H9 (cell line): ENCODE data around the gene PNRC2. TPM values are rescaled to one million over a fixed set of nuclear protein-coding genes. Genes with fewer than 3 reads are reported as not detected.

ENCODE experiments used
- DNase-seq: peaks from one replicate; pipeline ENCODE4 v3.0.0-alpha.2; 2017
- H2AFZ ChIP-seq: one replicate; pipeline ENCODE4 v1.6.1; 2013; ENCODE audit warnings: mild to moderate bottlenecking, low read length, control low read depth, moderate library complexity
- H2AK5ac ChIP-seq: 2 replicates; pipeline ENCODE4 v1.6.1; 2013; ENCODE audit warnings: low read length, control low read depth, mixed read lengths; ENCODE audit not compliant: insufficient read length
- H2BK120ac ChIP-seq: one replicate; pipeline ENCODE4 v1.6.1; 2013; ENCODE audit warnings: low read depth, mild to moderate bottlenecking, low read length, control low read depth, inconsistent platforms; ENCODE audit not compliant: poor library complexity, severe bottlenecking
- H2BK12ac ChIP-seq: 2 replicates; pipeline ENCODE4 v1.6.1; 2013; ENCODE audit warnings: low read length, control low read depth, mixed read lengths, low read depth; ENCODE audit not compliant: insufficient read length
- H2BK15ac ChIP-seq: 2 replicates; pipeline ENCODE4 v1.6.1; 2013; ENCODE audit warnings: low read depth, low read length, control low read depth
- H2BK20ac ChIP-seq: one replicate; pipeline ENCODE4 v1.6.1; 2013; ENCODE audit warnings: low read depth, mild to moderate bottlenecking, low read length, control low read depth, inconsistent platforms; ENCODE audit not compliant: poor library complexity, severe bottlenecking
- H2BK5ac ChIP-seq: 2 replicates; pipeline ENCODE4 v1.6.1; 2013; ENCODE audit warnings: low read length, control low read depth, mixed read lengths; ENCODE audit not compliant: insufficient read length
- H3K14ac ChIP-seq: 2 replicates; pipeline ENCODE4 v1.6.1; 2013; ENCODE audit warnings: low read length, control low read depth; ENCODE audit not compliant: insufficient read depth
- H3K18ac ChIP-seq: 2 replicates; pipeline ENCODE4 v1.6.1; 2013; ENCODE audit warnings: low read depth, mild to moderate bottlenecking, mixed read lengths, low read length, control low read depth; ENCODE audit not compliant: insufficient read length
- H3K23ac ChIP-seq: 2 replicates; pipeline ENCODE4 v1.6.1; 2013; ENCODE audit warnings: low read length, control low read depth, mixed read lengths, low read depth; ENCODE audit not compliant: insufficient read length
- H3K23me2 ChIP-seq: 2 replicates; pipeline ENCODE4 v1.6.1; 2013; ENCODE audit warnings: low read depth, mild to moderate bottlenecking, mixed read lengths, low read length, control low read depth; ENCODE audit not compliant: insufficient read length, poor library complexity, severe bottlenecking
- H3K27ac ChIP-seq: 2 replicates; pipeline ENCODE4 v1.5.1; 2013; ENCODE audit warnings: low read length, control low read depth, mixed read lengths, low read depth; ENCODE audit not compliant: insufficient read length
- H3K27me3 ChIP-seq: 2 replicates; pipeline ENCODE4 v1.6.1; 2013; ENCODE audit warnings: low read length, control low read depth, inconsistent platforms; ENCODE audit not compliant: insufficient read depth
- H3K4ac ChIP-seq: 2 replicates; pipeline ENCODE4 v1.6.1; 2013; ENCODE audit warnings: low read depth, mild to moderate bottlenecking, control low read depth, inconsistent platforms, low read length, moderate library complexity
- H3K4me1 ChIP-seq: 2 replicates; pipeline ENCODE4 v1.6.1; 2013; ENCODE audit warnings: low read length, control low read depth, inconsistent platforms; ENCODE audit not compliant: insufficient read depth
- H3K4me2 ChIP-seq: 2 replicates; pipeline ENCODE4 v1.6.1; 2013; ENCODE audit warnings: low read length, control low read depth, mixed read lengths; ENCODE audit not compliant: insufficient read length, insufficient read depth
- H3K56ac ChIP-seq: 2 replicates; pipeline ENCODE4 v1.6.1; 2013; ENCODE audit warnings: low read depth, mild to moderate bottlenecking, mixed read lengths, low read length, control low read depth; ENCODE audit not compliant: insufficient read length
- H3K79me1 ChIP-seq: 2 replicates; pipeline ENCODE4 v1.6.1; 2013; ENCODE audit warnings: low read depth, mild to moderate bottlenecking, moderate library complexity, low read length, control low read depth, inconsistent platforms; ENCODE audit not compliant: insufficient read depth, poor library complexity, severe bottlenecking
- H3K79me2 ChIP-seq: 2 replicates; pipeline ENCODE4 v1.6.1; 2013; ENCODE audit warnings: low read length, control low read depth, inconsistent platforms; ENCODE audit not compliant: insufficient read depth
- H3K9ac ChIP-seq: 2 replicates; pipeline ENCODE4 v1.6.1; 2013; ENCODE audit warnings: low read length, control low read depth, mixed read lengths; ENCODE audit not compliant: insufficient read length; ENCODE audit errors: extremely low read depth
- H3K9me3 ChIP-seq: one replicate; pipeline ENCODE4 v1.6.1; 2013; ENCODE audit warnings: low read depth, low read length, inconsistent platforms; ENCODE audit not compliant: control insufficient read depth
- H3T11ph ChIP-seq: one replicate; pipeline ENCODE4 v1.6.1; 2013; ENCODE audit warnings: mild to moderate bottlenecking, low read length, control low read depth, inconsistent platforms
- H4K20me1 ChIP-seq: one replicate; pipeline ENCODE4 v1.6.1; 2013; ENCODE audit not compliant: control insufficient read depth, insufficient read length, insufficient read depth
- H4K5ac ChIP-seq: 2 replicates; pipeline ENCODE4 v1.6.1; 2013; ENCODE audit warnings: low read depth, mild to moderate bottlenecking, mixed read lengths, low read length, control low read depth; ENCODE audit not compliant: insufficient read length
- H4K8ac ChIP-seq: replicated peaks from 2 replicates; pipeline ENCODE4 v1.6.1; 2013; ENCODE audit warnings: low read length, control low read depth, mixed read lengths, low read depth; ENCODE audit not compliant: insufficient read length
- H4K91ac ChIP-seq: 2 replicates; pipeline ENCODE4 v1.6.1; 2013; ENCODE audit warnings: low read depth, mild to moderate bottlenecking, moderate library complexity, mixed read lengths, low read length, control low read depth; ENCODE audit not compliant: insufficient read length
- H3K27ac Mint-ChIP-seq, 3 experiments: 2 replicates in 2 of 3; 3 replicates in 1 of 3; pipeline ENCODE4 v1.8.0; 2020 to 2021; ENCODE audit warnings: mixed read lengths in 3 of 3, mild to moderate bottlenecking in 1 of 3, moderate library complexity in 1 of 3
- H3K27me3 Mint-ChIP-seq: 2 replicates; pipeline ENCODE4 v1.8.0; 2021; ENCODE audit warnings: low read depth, mild to moderate bottlenecking, moderate library complexity, mixed read lengths
- H3K36me3 Mint-ChIP-seq, 3 experiments: 2 replicates in 2 of 3; 3 replicates in 1 of 3; pipeline ENCODE4 v1.8.0; 2020 to 2021; ENCODE audit warnings: low read depth in 3 of 3, mixed read lengths in 3 of 3; ENCODE audit not compliant: insufficient read depth in 1 of 3
- H3K4me1 Mint-ChIP-seq, 2 experiments: 2 replicates each; pipeline ENCODE4 v1.8.0; 2020; ENCODE audit warnings: mixed read lengths in 2 of 2
- H3K4me3 Mint-ChIP-seq, 2 experiments: 2 replicates in 1 of 2; 3 replicates in 1 of 2; pipeline ENCODE4 v1.8.0; 2020 to 2021; ENCODE audit warnings: mild to moderate bottlenecking in 2 of 2, mixed read lengths in 2 of 2, moderate library complexity in 1 of 2
- H3K9me3 Mint-ChIP-seq, 2 experiments: 2 replicates in 1 of 2; 3 replicates in 1 of 2; pipeline ENCODE4 v1.8.0; 2020; ENCODE audit warnings: mild to moderate bottlenecking in 2 of 2, mixed read lengths in 2 of 2, moderate library complexity in 1 of 2
- CTCF ChIP-seq: fragments of 200-600 bp; sonication (generic); conservative IDR thresholded peaks from 3 replicates; pipeline ENCODE4 v1.8.0; 2021; ENCODE audit warnings: antibody characterized with exemption, mild to moderate bottlenecking
- WGBS: extraction: QIAGEN DNeasy Blood & Tissue Kit; methylation state at CpG from one replicate; pipeline ENCODE4 v1.1.7; 2013; ENCODE audit warnings: missing lambda C conversion rate, low lambda C conversion rate, mixed read lengths; ENCODE audit not compliant: insufficient read length; ENCODE audit errors: extremely low coverage; 5-methylcytosine and 5-hydroxymethylcytosine counted together
- total RNA-seq: library from RNA; stranded (reverse); gene quantifications from 2 replicates; pipeline ENCODE4 v1.2.1, GENCODE V29; 2021

The PNRC2 gene
- total RNA-seq, 1 experiment from 2014 or later = 87.6 TPM

- no peak overlapping the region for H3K4me2 ChIP-seq
- no peaks in the 10 kb centered on the region for H3K36me3 Mint-ChIP-seq
- H3K4me1 ChIP-seq = no peaks in the 10 kb centered on the region; the same call in 1 of the 2 replicates
- peaks cover 12 to 15% of the 10 kb centered on the region in 2 experiments for H3K4me1 Mint-ChIP-seq
- H3K79me1 ChIP-seq = no peaks in the 10 kb centered on the region
- no peak overlapping the region for H2BK15ac ChIP-seq
- H3K9ac ChIP-seq = no peak overlapping the region
- H4K91ac ChIP-seq = no peak overlapping the region
- H3K18ac ChIP-seq = no peak overlapping the region
- no peak overlapping the region for H3K14ac ChIP-seq
- no peak overlapping the region for H3K23ac ChIP-seq
- DNase-seq = no peak
- no peak overlapping the region for H2BK5ac ChIP-seq
- no peaks in the 10 kb centered on the region for H3K27me3 ChIP-seq
- H4K20me1 ChIP-seq = no peaks in the 10 kb centered on the region
- no peak overlapping the region for H3K27ac ChIP-seq
- H3K27ac Mint-ChIP-seq = no peak overlapping the region; a peak in 1 of 7 replicates
- no peak overlapping the region for H4K5ac ChIP-seq
- no peak overlapping the region for H2AFZ ChIP-seq
- H3K23me2 ChIP-seq = no peaks in the 10 kb centered on the region
- no CpG with 5 or more reads among the region's 11 CpGs for WGBS
- H3K4ac ChIP-seq = no peak overlapping the region
- no peaks in the 10 kb centered on the region for H3K79me2 ChIP-seq
- no peak overlapping the region for H2BK120ac ChIP-seq
- H2AK5ac ChIP-seq = no peak overlapping the region
- no peak overlapping the region for H2BK20ac ChIP-seq
- no peaks in the 10 kb centered on the region for H3K9me3 ChIP-seq
- no peaks in the 10 kb centered on the region for H3K9me3 Mint-ChIP-seq
- no peak overlapping the region for H3K4me3 Mint-ChIP-seq
- TF ChIP-seq CTCF = no peak
- no peak overlapping the region for H3K56ac ChIP-seq
- no peak overlapping the region for H3T11ph ChIP-seq
- no peak overlapping the region for H4K8ac ChIP-seq
- H3K27me3 Mint-ChIP-seq = peaks cover 19% of the 10 kb centered on the region
- no peak overlapping the region for H2BK12ac ChIP-seq
These were observed 48.9 kb upstream of the PNRC2 start for GRCh38 chr1:23910553-23911246.
